Measurements from ENCODE around the gene GALNT7. TPM values are rescaled to one million over a fixed set of nuclear protein-coding genes. Genes with fewer than 3 reads are reported as not detected.

Gene GALNT7
- total RNA-seq, 1 donor from 2014 or later = 16.9 TPM

- no peak overlapping the region for H3K4me3 Mint-ChIP-seq
- H3K4me1 Mint-ChIP-seq = peaks cover 51% of the 10 kb centered on the region
- no peak for ATAC-seq (ENCODE audit: low read depth)
These were observed 74.0 kb downstream of the GALNT7 start for GRCh38 chr4:173242466-173243250.

GRCh38 chr4:173243321-173243720 is 74.7 kb downstream of the GALNT7 start:
- Mint-ChIP-seq H3K27me3 (no peaks in the 10 kb centered on the region), H3K27ac (no peak overlapping the region), H3K4me1 (peaks cover 54% of the 10 kb centered on the region), H3K36me3 (ENCODE audit: low read depth) (peaks cover 3% of the 10 kb centered on the region), H3K4me3 (no peak overlapping the region), H3K9me3 (no peaks in the 10 kb centered on the region)
- TF ChIP-seq CTCF (IDR thresholded peaks at IDR 0.05) = no peak
- POLR2A ChIA-PET = interaction anchor here (1.5 kb wide), 1 partner anchor 127 kb away, joined by 14 read pairs; the partner anchor contains the start of gene SAP30
- intact Hi-C loops (cut with micrococcal nuclease) = no loop called here
- CTCF ChIA-PET = no interaction called here
- DNase-seq (no peak), ATAC-seq (ENCODE audit: low read depth) (no peak)

More at GRCh38 chr4:173242466-173243250, 74.0 kb downstream of the GALNT7 start:
- intact Hi-C loops (cut with micrococcal nuclease) = no loop called here
- CTCF ChIA-PET = interaction anchor here (1.1 kb wide), 1 partner anchor 11 kb away, joined by 4 read pairs; no protein-coding TSS in a partner anchor
- Mint-ChIP-seq H3K27ac (no peak overlapping the region), H3K9me3 (no peaks in the 10 kb centered on the region), H3K27me3 (no peaks in the 10 kb centered on the region), H3K36me3 (ENCODE audit: low read depth) (no peaks in the 10 kb centered on the region)
- POLR2A ChIA-PET = interaction anchor here (1.5 kb wide), 1 partner anchor 128 kb away, joined by 14 read pairs; the partner anchor contains the start of gene SAP30
- no peak for TF ChIP-seq CTCF (IDR thresholded peaks at IDR 0.05)
- DNase-seq = no peak

GRCh38 chr4:173243917-173244658 is 75.5 kb downstream of the GALNT7 start:
- no peak overlapping the region for H3K4me3 Mint-ChIP-seq
- H3K4me1 Mint-ChIP-seq = peaks cover 54% of the 10 kb centered on the region

GRCh38 chr4:173245952-173246351 is 77.3 kb downstream of the GALNT7 start:
- Mint-ChIP-seq H3K27ac (peak overlapping the region; percentile 11), H3K27me3 (no peaks in the 10 kb centered on the region), H3K4me1 (peaks cover 56% of the 10 kb centered on the region), H3K9me3 (no peaks in the 10 kb centered on the region), H3K36me3 (ENCODE audit: low read depth) (peaks cover 11% of the 10 kb centered on the region), H3K4me3 (no peak overlapping the region)
- ATAC-seq (ENCODE audit: low read depth) (no peak), DNase-seq (no peak)
- intact Hi-C loops (cut with micrococcal nuclease) = loop anchor here (2.0 kb wide), 2 partner anchors 27 to 77 kb away; partner anchors contain the start of gene GALNT7
- POLR2A ChIA-PET = no interaction called here
- no peak for TF ChIP-seq CTCF (IDR thresholded peaks at IDR 0.05)
- CTCF ChIA-PET = interaction anchor here (1.0 to 1.2 kb wide), 3 partner anchors 9 to 78 kb away, joined by 3 read pairs; partner anchors contain the start of gene GALNT7

More at GRCh38 chr4:173243917-173244658, 75.5 kb downstream of the GALNT7 start:
- Mint-ChIP-seq H3K27me3 (no peaks in the 10 kb centered on the region), H3K27ac (no peak overlapping the region), H3K36me3 (ENCODE audit: low read depth) (peaks cover 3% of the 10 kb centered on the region), H3K9me3 (no peaks in the 10 kb centered on the region)
- no peak for TF ChIP-seq CTCF (IDR thresholded peaks at IDR 0.05)
- POLR2A ChIA-PET = interaction anchor here (1.5 kb wide), 1 partner anchor 127 kb away, joined by 14 read pairs; the partner anchor contains the start of gene SAP30
- ATAC-seq (ENCODE audit: low read depth) (no peak), DNase-seq (no peak)
- intact Hi-C loops (cut with micrococcal nuclease) = no loop called here
- CTCF ChIA-PET = no interaction called here
